ENCODE data around the gene PCNT. TPM values are rescaled to one million over a fixed set of nuclear protein-coding genes. Genes with fewer than 3 reads are reported as not detected.

Gene PCNT
- total and polyA plus RNA-seq, 2 of the 8 experiments (the other 6 are each of a cell fraction or from before 2014, with no cell fraction given): 9.9 to 45.1 TPM

GRCh38 chr21:46388206-46388880, 64.4 kb downstream of the PCNT start:
- Histone ChIP-seq H4K8ac (ENCODE audit: extremely low read depth, insufficient read depth, low read length) (peak overlapping the region; percentile 25; the same call in 1 of the 2 replicates), H3K9me3 (ENCODE audit: insufficient read depth in 2 of 2, low read depth in 1 of 2, low read length in 1 of 2) (peaks cover 0 to 7% of the 10 kb centered on the region in 2 experiments; a peak in 1 of 4 replicates), H2BK20ac (ENCODE audit: low read length) (no peak overlapping the region), H2BK120ac (replicated peaks; ENCODE audit: low read depth, low read length) (no peak overlapping the region), H3K23me2 (ENCODE audit: low read depth, low read length) (no peaks in the 10 kb centered on the region), H3K23ac (ENCODE audit: insufficient read length) (no peak overlapping the region), H3K79me2 (ENCODE audit: control insufficient read depth in 1 of 2, insufficient read depth in 2 of 2, low read length in 2 of 2) (peaks cover 0 to 10% of the 10 kb centered on the region in 2 experiments; a peak in 2 of 4 replicates), H3K14ac (ENCODE audit: insufficient read length) (no peak overlapping the region), H4K5ac (ENCODE audit: insufficient read length, low read depth, low read length) (no peak overlapping the region), H4K20me1 (replicated peaks in 1 of 2; ENCODE audit: control insufficient read depth in 1 of 2, insufficient read depth in 2 of 2, low read length in 2 of 2) (peaks cover 0 to 6% of the 10 kb centered on the region in 2 experiments), H3K4me3 (ENCODE audit: extremely low read depth in 1 of 4, insufficient read depth in 2 of 4, low read depth in 3 of 4, low read length in 4 of 4) (no peak overlapping the region), H2BK5ac (ENCODE audit: low read depth, low read length) (no peak overlapping the region), H3K27me3 (replicated peaks in 1 of 4; ENCODE audit: control insufficient read depth in 3 of 4, extremely low read depth in 1 of 4, insufficient read depth in 3 of 4, low read length in 3 of 4) (no peaks in the 10 kb centered on the region), H3K56ac (replicated peaks; ENCODE audit: insufficient read length, low read depth, low read length) (no peak overlapping the region), H3K9ac (replicated peaks in 1 of 4; ENCODE audit: extremely low read depth in 1 of 4, low read depth in 3 of 4, low read length in 3 of 4) (no peak overlapping the region), H2BK15ac (ENCODE audit: low read length) (no peak overlapping the region), H2AK5ac (ENCODE audit: low read depth, low read length) (no peak overlapping the region), H3K27ac (ENCODE audit: low read depth, low read length) (no peak overlapping the region), H3K4me2 (ENCODE audit: insufficient read depth in 1 of 2, low read depth in 2 of 2, low read length in 2 of 2) (no peak overlapping the region), H3K18ac (ENCODE audit: extremely low read depth, low read length) (no peak overlapping the region), H3K36me3 (ENCODE audit: control insufficient read depth in 2 of 4, insufficient read depth in 4 of 4, low read length in 3 of 4) (peaks cover 2 to 15% (median 9%) of the 10 kb centered on the region in 4 experiments; a peak in 6 of 8 replicates), H3K4me1 (replicated peaks in 1 of 4; ENCODE audit: control insufficient read depth in 3 of 4, insufficient read depth in 4 of 4, low read length in 3 of 4) (no peaks in the 10 kb centered on the region), H3K4ac (replicated peaks; ENCODE audit: insufficient read length, low read depth, low read length) (no peak overlapping the region), H2BK12ac (ENCODE audit: low read depth, low read length) (no peak overlapping the region), H2AFZ (ENCODE audit: low read length) (no peak overlapping the region), H4K91ac (replicated peaks; ENCODE audit: insufficient read length, low read length) (no peak overlapping the region), H3K79me1 (ENCODE audit: low read depth, low read length) (peaks cover 14% of the 10 kb centered on the region)
- CTCF ChIA-PET (ENCODE audit: partially characterized antibody): interaction anchor here (0.5 to 0.9 kb wide), 2 partner anchors 10 to 125 kb away, joined by 3 read pairs; no protein-coding TSS in a partner anchor
- POLR2A ChIA-PET (ENCODE audit: partially characterized antibody): no interaction called here
- WGBS, 2 experiments (ENCODE audit: extremely low coverage in 1 of 2, insufficient coverage in 1 of 2, insufficient read length in 1 of 2, insufficient replicate concordance in 2 of 2, low coverage in 1 of 2, low lambda C conversion rate in 2 of 2, missing lambda C conversion rate in 1 of 2): 93% methylated on average over 31 of the region's 33 CpGs; no CpG with 5 or more reads in 1 of the 2 experiments
- no peak for FAIRE-seq
- no peak for DNase-seq (ENCODE audit: low read depth in 1 of 2, low spot score in 2 of 2)
- TF ChIP-seq ZNF274 (IDR thresholded peaks at IDR 0.05; ENCODE audit: borderline replicate concordance, extremely low read depth, low read length): no peak
- no peak for TF ChIP-seq BCL11A (IDR thresholded peaks at IDR 0.05; ENCODE audit: low read depth in 2 of 2, low read length in 2 of 2)
- TF ChIP-seq POLR2AphosphoS5 (IDR thresholded peaks at IDR 0.05; ENCODE audit: low read depth, low read length): no peak
- TF ChIP-seq MAFK (IDR thresholded peaks at IDR 0.05; ENCODE audit: low read depth, low read length): no peak
- TF ChIP-seq POLR2A (IDR thresholded peaks at IDR 0.05; ENCODE audit: control extremely low read depth in 1 of 2, low read depth in 2 of 2, low read length in 2 of 2): no peak
- no peak for TF ChIP-seq ASH2L (IDR thresholded peaks at IDR 0.05; ENCODE audit: low read length)
- no peak for TF ChIP-seq CEBPB (IDR thresholded peaks at IDR 0.05; ENCODE audit: low read depth, low read length)
